Heart right ventricle (tissue), 16 donors: ENCODE data around the gene NSUN7. TPM values are rescaled to one million over a fixed set of nuclear protein-coding genes. Genes with fewer than 3 reads are reported as not detected.
A peak's percentile ranks its signal among the peaks of the same experiment; 100 is the strongest.

ENCODE experiments used
- ATAC-seq, 8 donors: fragments of 200-7000 bp; cut with Tn5 transposase; one replicate each; pipeline ENCODE4 v1.9.1; 2020; ENCODE audit warnings: mild to moderate bottlenecking in 8 of 8, moderate library complexity in 8 of 8, moderate number of reproducible peaks in 1 of 8
- DNase-seq, 2 donors: peaks; one replicate each; pipeline ENCODE4 v3.0.0-alpha.2; 2020
- H3K27ac ChIP-seq, 10 donors: fragments of 200-600 bp; sonication (generic) in 2 of 10; one replicate each; pipeline versions ENCODE4 v1.5.0 to v1.8.0; 2020 to 2022; ENCODE audit warnings: mild to moderate bottlenecking in 3 of 10
- H3K27me3 ChIP-seq, 7 donors: fragments of 200-600 bp; one replicate each; pipeline ENCODE4 v1.8.0; 2021 to 2022; ENCODE audit warnings: mild to moderate bottlenecking in 2 of 7
- H3K36me3 ChIP-seq, 9 donors: fragments of 200-600 bp; sonication (generic) in 1 of 9; one replicate each; pipeline versions ENCODE4 v1.5.0 to v1.8.0; 2020 to 2022; ENCODE audit warnings: mild to moderate bottlenecking in 2 of 9
- H3K4me1 ChIP-seq, 9 donors: fragments of 200-600 bp; sonication (generic) in 1 of 9; one replicate each; pipeline versions ENCODE4 v1.5.0 to v1.8.0; 2020 to 2022; ENCODE audit warnings: mild to moderate bottlenecking in 4 of 9
- H3K4me3 ChIP-seq, 10 donors: fragments of 200-600 bp; sonication (generic) in 2 of 10; one replicate each; pipeline versions ENCODE4 v1.5.0 to v1.8.0; 2020 to 2022; ENCODE audit warnings: mild to moderate bottlenecking in 7 of 10, moderate library complexity in 2 of 10
- H3K9me3 ChIP-seq, 11 donors: fragments of 200-600 bp in 10 of 11; sonication (generic) in 2 of 11; one replicate each; pipeline versions ENCODE4 v1.5.0 to v1.8.0; 2013 to 2022; ENCODE audit warnings: mild to moderate bottlenecking in 2 of 11, control low read depth in 1 of 11, moderate library complexity in 1 of 11
- CTCF ChIP-seq, 9 donors: fragments of 200-600 bp; sonication (generic) in 2 of 9; IDR thresholded peaks; one replicate each; pipeline versions ENCODE4 v1.5.0 to v1.8.0; 2021 to 2022; ENCODE audit warnings: antibody characterized with exemption in 9 of 9, mild to moderate bottlenecking in 5 of 9, moderate library complexity in 1 of 9
- WGBS, 2 donors: extraction: QIAGEN DNeasy Blood & Tissue Kit; methylation state at CpG; one replicate each; pipeline ENCODE4 v1.1.7; 2013; ENCODE audit warnings: inconsistent platforms in 1 of 2; 5-methylcytosine and 5-hydroxymethylcytosine counted together
- intact Hi-C, 10 donors: fragments of 100-400 bp; cut with DNase I; formaldehyde crosslinking; loops; one replicate each; pipeline versions ENCODE4 v1.11.1 to v1.14.2; 2022
- polyA plus RNA-seq, 2 donors: library from polyadenylated mRNA; stranded (reverse); fragments of 200-250 nt; gene quantifications; one replicate each; pipeline ENCODE4 v1.2.3, GENCODE V29; 2013
- total RNA-seq, 10 donors: library from RNA; stranded (reverse); fragmentation: NEBNext Ultra II Directional in 3 of 10; extraction: Animal tissue kit (Norgen Biotek cat#: 25700) in 3 of 10; gene quantifications; one replicate each; pipeline versions ENCODE4 v1.2.1 to v1.2.4, GENCODE V29; 2021 to 2023
- donor health status: Arrhythmogenic right ventricular cardiomyopathy.
- donor health status: ischemic (EF 13 %, LVEDD 7.1; RV severe dilation, severe dysfunction).
- donor health status: healthy with polysubstance abuse.
- donor health status: DM: no; HTN: yes; CAD: no.
- donor health status: DM: no; HTN: no; CAD: no.
- donor health status: ischemic (EF 25% LVEDD 6.9; RV normal size, moderate dysfunction).
- donor health status: ischemic (EF 25% LVEDD 5.7; RV mildly dilated, moderate dysfunction).
- donor health status: healthy.
- donor health status: DM: yes; HTN: yes; CAD: no.
- donor health status: Ischemic cardiomyopathy.
- donor health status: ischemic (EF 35%, LVEDD 5.7; RV mildly dilated, moderate dysfunction).
- donor health status: nonischemic (EF 11% LVEDD 7.7; RV severe dilation, severe dysfunction).
- donor health status: DM: yes; HTN: yes; CAD: no.
- donor health status: PGD.
- donor health status: ischemic (EF 29% LVEDD 5.4; RV normal size, mild dysfunction).
- donor health status: nonischemic (EF 23%, LVEDD 6.1; RV moderate dilation, normal function).

Gene NSUN7
- total and polyA plus RNA-seq, 12 donors = 0.03 to 1.3 (median 0.23) TPM; not detected in 3

- H3K36me3 ChIP-seq = peaks cover 0 to 6% (median 0%) of the 10 kb centered on the region in 9 donors
- no peak overlapping the region for H3K27ac ChIP-seq
- DNase-seq (no peak), ATAC-seq (no peak)
- peaks cover 0 to 50% (median 10%) of the 10 kb centered on the region in 9 donors for H3K4me1 ChIP-seq
- 87 to 91% methylated on average over 6 of the region's 6 CpGs for WGBS, 2 donors
- no peak for TF ChIP-seq CTCF (IDR thresholded peaks at IDR 0.05)
- intact Hi-C loops = loop anchor here in 6 of 10 donors (5.0 to 10.0 kb wide), 4 partner anchors 51 to 968 kb away; no protein-coding TSS in a partner anchor
- no peaks in the 10 kb centered on the region for H3K27me3 ChIP-seq
- H3K9me3 ChIP-seq = no peaks in the 10 kb centered on the region
- H3K4me3 ChIP-seq = no peak overlapping the region
Measured at GRCh38 chr4:40844261-40844660, 94.5 kb downstream of the NSUN7 start.

- Histone ChIP-seq H3K36me3 (peaks cover 0 to 6% (median 0%) of the 10 kb centered on the region in 9 donors), H3K27me3 (no peaks in the 10 kb centered on the region), H3K9me3 (no peaks in the 10 kb centered on the region), H3K4me3 (no peak overlapping the region), H3K27ac (peak overlapping the region in 4 of 10 donors; percentile 19 to 45 (median 30)), H3K4me1 (peaks cover 0 to 50% (median 12%) of the 10 kb centered on the region in 9 donors)
- DNase-seq = no peak
- 61 to 66% methylated on average over 10 of the region's 10 CpGs for WGBS, 2 donors
- TF ChIP-seq CTCF (IDR thresholded peaks at IDR 0.05) = no peak
- intact Hi-C loops = loop anchor here in 3 of 10 donors (5.0 to 10.0 kb wide), 2 partner anchors 50 to 52 kb away; no protein-coding TSS in a partner anchor
- ATAC-seq = peak in 1 of 8 donors; percentile 16
Measured at GRCh38 chr4:40845154-40845835, 95.5 kb downstream of the NSUN7 start.

- H3K27ac ChIP-seq = no peak overlapping the region
- no peak for DNase-seq
- H3K4me1 ChIP-seq = peaks cover 0 to 42% (median 13%) of the 10 kb centered on the region in 9 donors
- peaks cover 0 to 6% (median 0%) of the 10 kb centered on the region in 9 donors for H3K36me3 ChIP-seq
- 85 to 91% methylated on average over 5 of the region's 5 CpGs for WGBS, 2 donors
- ATAC-seq = no peak
- no peak for TF ChIP-seq CTCF (IDR thresholded peaks at IDR 0.05)
- intact Hi-C loops = loop anchor here in 3 of 10 donors (5.0 to 10.0 kb wide), 2 partner anchors 48 to 51 kb away; no protein-coding TSS in a partner anchor
- H3K27me3 ChIP-seq = no peaks in the 10 kb centered on the region
- no peak overlapping the region for H3K4me3 ChIP-seq
- no peaks in the 10 kb centered on the region for H3K9me3 ChIP-seq
Measured at GRCh38 chr4:40846532-40846931, 96.8 kb downstream of the NSUN7 start.

GRCh38 chr4:40848251-40848650, 98.5 kb downstream of the NSUN7 start:
- ATAC-seq = no peak
- intact Hi-C loops = loop anchor here in 3 of 10 donors (5.0 to 10.0 kb wide), 2 partner anchors 47 to 49 kb away; no protein-coding TSS in a partner anchor

More at GRCh38 chr4:40848251-40848650, 98.5 kb downstream of the NSUN7 start:
- no peaks in the 10 kb centered on the region for H3K27me3 ChIP-seq
- 88 to 89% methylated on average over 5 of the region's 5 CpGs for WGBS, 2 donors
- peaks cover 0 to 2% (median 0%) of the 10 kb centered on the region in 9 donors for H3K36me3 ChIP-seq
- H3K27ac ChIP-seq = no peak overlapping the region
- DNase-seq = no peak
- no peak for TF ChIP-seq CTCF (IDR thresholded peaks at IDR 0.05)
- H3K4me3 ChIP-seq = no peak overlapping the region
- H3K9me3 ChIP-seq = no peaks in the 10 kb centered on the region
- H3K4me1 ChIP-seq = peaks cover 0 to 28% (median 8%) of the 10 kb centered on the region in 9 donors
